GM23248 (cell line): ENCODE results near the gene SCN3A. TPM values are rescaled to one million over a fixed set of nuclear protein-coding genes. Genes with fewer than 3 reads are reported as not detected.

Experiments used
- DNase-seq: peaks from one replicate; pipeline ENCODE4 v3.0.0-alpha.2; 2015
- H2AFZ ChIP-seq: fragments of 200-600 bp; sonication (generic); 2 replicates; pipeline ENCODE4 v1.6.1; 2016; ENCODE audit warnings: antibody characterized with exemption
- H3F3A ChIP-seq: fragments of 200-600 bp; sonication (generic); 2 replicates; pipeline ENCODE4 v1.6.1; 2016; ENCODE audit warnings: mild to moderate bottlenecking, antibody characterized with exemption, mixed run types; ENCODE audit not compliant: insufficient read depth
- H3K27ac ChIP-seq: fragments of 200-600 bp; sonication (generic); 2 replicates; pipeline ENCODE4 v1.5.1; 2016; ENCODE audit warnings: mild to moderate bottlenecking
- H3K27me3 ChIP-seq: fragments of 200-600 bp; sonication (generic); replicated peaks from 2 replicates; pipeline ENCODE4 v1.6.1; 2016; ENCODE audit warnings: mild to moderate bottlenecking; ENCODE audit not compliant: insufficient read depth
- H3K36me3 ChIP-seq: fragments of 200-600 bp; sonication (generic); 2 replicates; pipeline ENCODE4 v1.6.1; 2016; ENCODE audit warnings: low read depth, mild to moderate bottlenecking
- H3K4me1 ChIP-seq: fragments of 200-600 bp; sonication (generic); 2 replicates; pipeline ENCODE4 v1.6.1; 2016; ENCODE audit warnings: mild to moderate bottlenecking; ENCODE audit not compliant: insufficient read depth
- H3K4me2 ChIP-seq: fragments of 200-600 bp; sonication (generic); one replicate; pipeline ENCODE4 v1.6.1; 2016; ENCODE audit warnings: mild to moderate bottlenecking; ENCODE audit not compliant: unreplicated experiment
- H3K4me3 ChIP-seq: fragments of 200-600 bp; sonication (generic); 2 replicates; pipeline ENCODE4 v1.5.1; 2016; ENCODE audit warnings: mild to moderate bottlenecking
- H3K79me2 ChIP-seq: fragments of 200-600 bp; sonication (generic); 2 replicates; pipeline ENCODE4 v1.6.1; 2016; ENCODE audit warnings: mild to moderate bottlenecking; ENCODE audit not compliant: insufficient read depth
- H3K9ac ChIP-seq: fragments of 200-600 bp; sonication (generic); 2 replicates; pipeline ENCODE4 v1.6.1; 2016; ENCODE audit warnings: mild to moderate bottlenecking
- H3K9me2 ChIP-seq: fragments of 200-600 bp; sonication (generic); 2 replicates; pipeline ENCODE4 v1.6.1; 2016; ENCODE audit warnings: mixed run types, mild to moderate bottlenecking, moderate library complexity; ENCODE audit not compliant: insufficient read depth
- H3K9me3 ChIP-seq: fragments of 200-600 bp; sonication (generic); one replicate; pipeline ENCODE4 v1.6.1; 2017; ENCODE audit warnings: low read depth
- H4K20me1 ChIP-seq: fragments of 200-600 bp; sonication (generic); 2 replicates; pipeline ENCODE4 v1.6.0; 2016; ENCODE audit not compliant: insufficient read depth
- EZH2 ChIP-seq: fragments of 200-600 bp; sonication (generic); IDR thresholded peaks from 2 replicates; pipeline ENCODE4 v1.6.1; 2018; ENCODE audit warnings: antibody characterized with exemption, mild to moderate bottlenecking; ENCODE audit not compliant: insufficient read depth, poor library complexity, severe bottlenecking
- EZH2phosphoT487 ChIP-seq: fragments of 200-600 bp; sonication (generic); IDR thresholded peaks from 2 replicates; pipeline ENCODE4 v1.6.1; 2018; ENCODE audit warnings: antibody characterized with exemption, moderate library complexity, mild to moderate bottlenecking, low read depth; ENCODE audit not compliant: insufficient read depth
- WGBS, 2 experiments: methylation state at CpG; one replicate each; pipeline ENCODE4 v1.1.6; 2015 to 2017; ENCODE audit warnings: low lambda C conversion rate in 2 of 2, low coverage in 1 of 2; ENCODE audit errors: missing lambda C conversion rate in 2 of 2; 5-methylcytosine and 5-hydroxymethylcytosine counted together
- in situ Hi-C: fragments of 300-500 bp; cut with MboI; formaldehyde crosslinking; loops from 2 replicates; pipeline ENCODE4 v1.15.0; 2020
- polyA plus RNA-seq: library from polyadenylated mRNA; unstranded; fragments of >200 nt; fragmentation: Nextera tagmentation; extraction: Ambion mirVana; gene quantifications from 2 replicates; pipeline ENCODE4 v1.2.1, GENCODE V29; 2016
- total RNA-seq: library from RNA; depleted of rRNA; stranded (reverse); fragments of >200 nt; shearing (Covaris generic); gene quantifications from 2 replicates; pipeline ENCODE4 v1.2.3, GENCODE V29; 2014

SCN3A gene
- total and polyA plus RNA-seq, 2 experiments from 2014 or later: 0.11 TPM; not detected in 1

DNA sequence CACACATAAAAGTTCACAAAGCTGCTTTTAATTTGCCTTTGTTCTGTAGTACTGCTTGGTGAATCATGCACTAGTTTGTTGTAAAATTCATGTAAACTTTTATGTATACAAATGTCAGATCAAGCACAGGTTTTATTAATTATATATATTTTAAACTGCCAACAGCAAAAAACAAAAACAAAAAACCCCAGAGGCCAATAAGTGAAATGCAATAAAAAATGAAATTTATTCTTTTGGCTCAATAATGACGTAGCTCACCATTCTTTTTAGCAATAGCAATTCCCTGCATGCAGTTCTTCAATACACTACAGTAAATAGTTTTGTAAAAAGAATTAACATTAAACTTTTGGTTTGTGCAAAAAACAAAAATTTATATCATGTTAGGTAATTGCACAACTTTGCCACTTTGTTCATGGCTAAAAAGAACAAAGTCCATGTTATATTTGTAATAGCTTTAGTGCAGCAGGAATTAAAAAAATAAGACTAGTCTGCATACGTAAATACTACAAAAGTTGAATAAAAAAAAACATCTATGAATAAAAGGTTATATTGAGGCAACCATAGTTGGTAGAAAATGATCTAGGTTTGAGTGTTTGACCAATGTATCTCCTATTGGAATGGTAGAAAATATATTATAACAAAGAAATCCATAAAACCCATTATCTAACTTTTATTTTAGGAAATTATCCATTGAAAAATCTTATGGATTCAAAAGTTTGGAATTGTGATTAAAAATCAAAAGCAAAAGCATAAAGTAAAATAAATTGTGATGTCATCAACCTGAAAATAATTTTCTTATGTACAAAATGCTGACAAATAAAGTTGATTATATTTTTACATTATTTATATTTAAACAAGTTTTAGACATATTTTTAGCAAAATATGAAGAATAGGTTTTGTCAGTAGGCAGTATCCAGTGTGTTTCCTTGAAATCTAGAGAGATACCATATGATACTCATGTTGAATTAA, 115.6 kb downstream of the SCN3A start:
- in situ Hi-C loops: no loop called here
- Histone ChIP-seq H3K9me3 (no peaks in the 10 kb centered on the region), H3K27me3 (no peaks in the 10 kb centered on the region), H3K36me3 (no peaks in the 10 kb centered on the region), H3K4me2 (no peak overlapping the region), H3K79me2 (no peaks in the 10 kb centered on the region), H3K9me2 (no peaks in the 10 kb centered on the region), H2AFZ (no peak overlapping the region), H3K9ac (no peak overlapping the region), H3K4me3 (no peak overlapping the region), H4K20me1 (no peaks in the 10 kb centered on the region), H3F3A (no peaks in the 10 kb centered on the region), H3K27ac (no peak overlapping the region), H3K4me1 (no peaks in the 10 kb centered on the region)
- peak; percentile 3 for DNase-seq
- 17 to 18% methylated on average over 2 of the region's 2 CpGs for WGBS, 2 experiments
- TF ChIP-seq EZH2 (no peak), EZH2phosphoT487 (no peak)

GRCh38 chr2:165086337-165086736, 117.5 kb downstream of the SCN3A start:
- H3K9ac ChIP-seq: no peak overlapping the region
- no peaks in the 10 kb centered on the region for H3K79me2 ChIP-seq
- 30 to 41% methylated on average over 2 of the region's 2 CpGs for WGBS, 2 experiments
- no peaks in the 10 kb centered on the region for H3K4me1 ChIP-seq
- in situ Hi-C loops: no loop called here
- no peak overlapping the region for H3K27ac ChIP-seq
- no peaks in the 10 kb centered on the region for H3K27me3 ChIP-seq
- no peak overlapping the region for H3K4me3 ChIP-seq
- no peak for DNase-seq
- no peak overlapping the region for H3K4me2 ChIP-seq
- no peaks in the 10 kb centered on the region for H3K9me2 ChIP-seq
- TF ChIP-seq EZH2 (no peak), EZH2phosphoT487 (no peak)
- H3F3A ChIP-seq: no peaks in the 10 kb centered on the region
- no peaks in the 10 kb centered on the region for H4K20me1 ChIP-seq
- H2AFZ ChIP-seq: no peak overlapping the region
- no peaks in the 10 kb centered on the region for H3K9me3 ChIP-seq
- H3K36me3 ChIP-seq: no peaks in the 10 kb centered on the region

DNA sequence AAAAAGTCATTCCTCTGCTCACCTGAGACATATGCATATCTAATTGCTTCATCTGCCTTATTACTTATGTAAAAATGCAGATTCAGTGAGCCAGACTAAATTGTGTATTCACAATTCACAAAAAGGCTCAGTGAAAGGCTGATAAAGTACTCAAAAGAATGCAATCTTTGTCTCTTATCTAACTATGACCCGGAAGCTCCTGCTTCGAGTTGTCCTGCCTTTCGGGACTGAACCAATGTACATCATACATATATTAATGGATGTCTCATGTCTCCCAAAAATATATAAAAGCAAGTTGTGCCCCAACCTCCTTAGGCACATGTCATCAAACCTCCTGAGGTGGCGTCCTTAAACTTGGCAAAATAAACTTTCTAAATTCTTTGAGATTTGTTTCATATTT, 120.5 kb downstream of the SCN3A start:
- no peaks in the 10 kb centered on the region for H3K9me3 ChIP-seq
- no peak overlapping the region for H3K4me3 ChIP-seq
- H3K79me2 ChIP-seq: no peaks in the 10 kb centered on the region
- H4K20me1 ChIP-seq: no peaks in the 10 kb centered on the region
- H3K27ac ChIP-seq: no peak overlapping the region
- H3K4me1 ChIP-seq: no peaks in the 10 kb centered on the region
- no peak overlapping the region for H3K4me2 ChIP-seq
- H3K9me2 ChIP-seq: no peaks in the 10 kb centered on the region
- no peak for TF ChIP-seq EZH2
- no peak for TF ChIP-seq EZH2phosphoT487
- no peaks in the 10 kb centered on the region for H3F3A ChIP-seq
- in situ Hi-C loops: no loop called here
- no peaks in the 10 kb centered on the region for H3K36me3 ChIP-seq
- no peaks in the 10 kb centered on the region for H3K27me3 ChIP-seq
- no peak overlapping the region for H2AFZ ChIP-seq
- 60 to 63% methylated on average over 4 of the region's 4 CpGs for WGBS, 2 experiments
- no peak overlapping the region for H3K9ac ChIP-seq
- no peak for DNase-seq

- H3K27ac ChIP-seq: no peak overlapping the region
- no peak overlapping the region for H3K4me2 ChIP-seq
- no peak for DNase-seq
- no peaks in the 10 kb centered on the region for H4K20me1 ChIP-seq
- H3K4me3 ChIP-seq: no peak overlapping the region
- no peak overlapping the region for H3K9ac ChIP-seq
- in situ Hi-C loops: no loop called here
- H3K9me2 ChIP-seq: no peaks in the 10 kb centered on the region
- TF ChIP-seq EZH2 (no peak), EZH2phosphoT487 (no peak)
- H3K4me1 ChIP-seq: no peaks in the 10 kb centered on the region
- no peaks in the 10 kb centered on the region for H3K79me2 ChIP-seq
- no peaks in the 10 kb centered on the region for H3F3A ChIP-seq
- H3K9me3 ChIP-seq: no peaks in the 10 kb centered on the region
- H2AFZ ChIP-seq: no peak overlapping the region
- no peaks in the 10 kb centered on the region for H3K27me3 ChIP-seq
- H3K36me3 ChIP-seq: no peaks in the 10 kb centered on the region
Measured at GRCh38 chr2:165082479-165082878, 121.4 kb downstream of the SCN3A start.

GRCh38 chr2:165081276-165081675, 122.6 kb downstream of the SCN3A start:
- no peaks in the 10 kb centered on the region for H4K20me1 ChIP-seq
- H3K9ac ChIP-seq: no peak overlapping the region
- H3K4me1 ChIP-seq: no peaks in the 10 kb centered on the region
- H3K4me2 ChIP-seq: no peak overlapping the region
- DNase-seq: no peak
- no peak overlapping the region for H3K4me3 ChIP-seq
- TF ChIP-seq EZH2 (no peak), EZH2phosphoT487 (no peak)
- in situ Hi-C loops: no loop called here
- no peaks in the 10 kb centered on the region for H3K27me3 ChIP-seq
- no peaks in the 10 kb centered on the region for H3K9me3 ChIP-seq
- H3K79me2 ChIP-seq: no peaks in the 10 kb centered on the region
- H3F3A ChIP-seq: no peaks in the 10 kb centered on the region
- no peaks in the 10 kb centered on the region for H3K9me2 ChIP-seq
- no peak overlapping the region for H3K27ac ChIP-seq
- no peaks in the 10 kb centered on the region for H3K36me3 ChIP-seq
- no peak overlapping the region for H2AFZ ChIP-seq
